ENCODE data around the gene CCDC9. TPM values are rescaled to one million over a fixed set of nuclear protein-coding genes. Genes with fewer than 3 reads are reported as not detected.
"Not testable (repeated sequence)": the region's sequence is repeated elsewhere in the genome, so short reads cannot be mapped to it uniquely, and the experiment has no call there.

CCDC9 gene
- polyA plus RNA-seq, 3 donors = 6.3 to 10.0 (median 7.6) TPM

DNA sequence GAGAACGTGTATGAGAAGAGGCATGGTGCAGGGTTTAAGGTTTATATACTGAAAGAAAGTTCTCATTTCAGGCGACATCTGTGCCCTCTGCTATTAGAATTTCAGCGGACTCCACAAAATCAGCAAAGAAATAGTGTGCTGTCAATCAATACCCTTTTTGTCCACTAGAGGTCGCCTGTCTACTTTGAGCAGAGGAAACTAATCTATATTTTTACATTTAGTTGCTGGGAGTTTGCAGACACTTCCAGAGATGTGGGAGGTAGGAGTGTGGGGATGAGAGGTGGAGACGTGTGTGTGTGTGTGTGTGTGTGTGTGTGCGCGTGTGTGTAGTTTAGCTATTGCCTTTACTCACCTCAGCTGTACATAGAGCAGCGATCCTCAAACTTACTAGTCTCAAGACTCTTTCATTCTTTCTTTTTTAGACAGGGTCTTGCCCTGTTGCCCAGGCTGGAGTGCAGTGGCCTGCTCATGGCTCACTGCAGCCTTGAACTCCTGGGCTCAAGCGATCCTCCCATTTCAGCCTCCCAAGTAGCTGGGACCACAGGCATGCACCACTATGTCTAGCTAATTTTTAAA lies 28.1 kb downstream of the CCDC9 start:
- intact Hi-C loops (cut with micrococcal nuclease) = loop anchor here (1.0 to 10.0 kb wide), 4 partner anchors 107 to 413 kb away; no protein-coding TSS in a partner anchor
- peaks cover 0 to 2% of the 10 kb centered on the region in 2 donors for H3K36me3 Mint-ChIP-seq

GRCh38 chr19:47296036-47296435 lies 39.7 kb downstream of the CCDC9 start:
- peak; percentile 81 for TF ChIP-seq CTCF (IDR thresholded peaks at IDR 0.05)
- peaks cover 0 to 3% (median 0%) of the 10 kb centered on the region in 7 donors for H3K9me3 Mint-ChIP-seq
- Histone ChIP-seq H3K4me3 (replicated peaks in 1 of 3; ENCODE audit: low read depth in 2 of 3, low read length in 3 of 3) (no peak overlapping the region), H4K20me1 (ENCODE audit: insufficient read depth, low read length) (no peaks in the 10 kb centered on the region), H3K9ac (ENCODE audit: insufficient read depth, low read length, poor library complexity, severe bottlenecking) (no peak overlapping the region), H3K27me3 (ENCODE audit: control insufficient read depth in 2 of 2, insufficient read depth in 2 of 2, low read length in 2 of 2) (no peaks in the 10 kb centered on the region), H3K4me1 (ENCODE audit: control insufficient read depth in 1 of 2, insufficient read depth in 2 of 2, low read length in 2 of 2) (peaks cover 12 to 15% of the 10 kb centered on the region in 2 donors), H3K4me2 (replicated peaks; ENCODE audit: extremely low read depth, low read length, poor library complexity, severe bottlenecking) (no peak overlapping the region), H3K9me3 (replicated peaks in 1 of 2; ENCODE audit: control insufficient read depth in 1 of 2, insufficient read depth in 1 of 2, low read length in 2 of 2) (no peaks in the 10 kb centered on the region), H3K36me3 (replicated peaks in 1 of 2; ENCODE audit: control insufficient read depth in 1 of 2, insufficient read depth in 2 of 2, low read length in 2 of 2) (no peaks in the 10 kb centered on the region), H3K27ac (ENCODE audit: low read depth in 1 of 2, low read length in 2 of 2) (no peak overlapping the region), H2AFZ (ENCODE audit: insufficient read depth, low read depth, low read length, poor library complexity, severe bottlenecking) (no peak overlapping the region), H3K79me2 (ENCODE audit: insufficient read depth, low read length) (no peaks in the 10 kb centered on the region)
- intact Hi-C loops (cut with micrococcal nuclease) = loop anchor here (1.0 to 5.0 kb wide), 4 partner anchors 36 to 131 kb away; partner anchors contain the start of genes C5AR2 (in 1 of the 2) and DHX34 (in 1 of the 2)
- H3K4me1 Mint-ChIP-seq = peaks cover 19% of the 10 kb centered on the region
- DNase-seq = peak; percentile 77 to 88 (median 84)
- H3K4me3 Mint-ChIP-seq = peak overlapping the region in 1 of 2 donors; percentile 37
- peak overlapping the region in 2 of 7 donors; percentile 57 to 84 for H3K27ac Mint-ChIP-seq
- H3K36me3 Mint-ChIP-seq = no peaks in the 10 kb centered on the region
- 0% methylated on average over 2 of the region's 12 CpGs for WGBS (ENCODE audit: insufficient coverage)
- H3K27me3 Mint-ChIP-seq (ENCODE audit: low read depth in 3 of 3) = peaks cover 6 to 19% (median 8%) of the 10 kb centered on the region in 3 donors

More for the DNA sequence above, 28.1 kb downstream of the CCDC9 start:
- Histone ChIP-seq H3K36me3 (replicated peaks in 1 of 2; ENCODE audit: control insufficient read depth in 1 of 2, insufficient read depth in 2 of 2, low read length in 2 of 2) (no peaks in the 10 kb centered on the region), H3K4me3 (replicated peaks in 1 of 3; ENCODE audit: low read depth in 2 of 3, low read length in 3 of 3) (no peak overlapping the region), H3K4me2 (replicated peaks; ENCODE audit: extremely low read depth, low read length, poor library complexity, severe bottlenecking) (no peak overlapping the region), H3K4me1 (ENCODE audit: control insufficient read depth in 1 of 2, insufficient read depth in 2 of 2, low read length in 2 of 2) (no peaks in the 10 kb centered on the region), H4K20me1 (ENCODE audit: insufficient read depth, low read length) (no peaks in the 10 kb centered on the region), H2AFZ (ENCODE audit: insufficient read depth, low read depth, low read length, poor library complexity, severe bottlenecking) (no peak overlapping the region), H3K27ac (ENCODE audit: low read depth in 1 of 2, low read length in 2 of 2) (no peak overlapping the region), H3K9ac (ENCODE audit: insufficient read depth, low read length, poor library complexity, severe bottlenecking) (no peak overlapping the region), H3K9me3 (replicated peaks in 1 of 2; ENCODE audit: control insufficient read depth in 1 of 2, insufficient read depth in 1 of 2, low read length in 2 of 2) (no peaks in the 10 kb centered on the region), H3K79me2 (ENCODE audit: insufficient read depth, low read length) (no peaks in the 10 kb centered on the region), H3K27me3 (ENCODE audit: control insufficient read depth in 2 of 2, insufficient read depth in 2 of 2, low read length in 2 of 2) (no peaks in the 10 kb centered on the region)
- peak; percentile 68 for TF ChIP-seq CTCF (IDR thresholded peaks at IDR 0.05)
- Mint-ChIP-seq H3K4me1 (peaks cover 7% of the 10 kb centered on the region), H3K27ac (peak overlapping the region in 1 of 7 donors; percentile 70), H3K4me3 (no peak overlapping the region), H3K9me3 (peaks cover 0 to 3% (median 0%) of the 10 kb centered on the region in 7 donors), H3K27me3 (ENCODE audit: low read depth in 3 of 3) (peaks cover 0 to 3% (median 2%) of the 10 kb centered on the region in 3 donors)
- 10% methylated on average over 2 of the region's 9 CpGs for WGBS (ENCODE audit: insufficient coverage)
- DNase-seq = peak; percentile 47 to 59 (median 52)

- not testable (repeated sequence) for H3K27ac ChIP-seq (ENCODE audit: low read depth in 1 of 2, low read length in 2 of 2)
- WGBS (ENCODE audit: insufficient coverage) = 94% methylated on average over 6 of the region's 14 CpGs
These were observed 44.5 kb downstream of the CCDC9 start for GRCh38 chr19:47300867-47301266.

More at GRCh38 chr19:47300867-47301266, 44.5 kb downstream of the CCDC9 start:
- H3K9ac ChIP-seq (ENCODE audit: insufficient read depth, low read length, poor library complexity, severe bottlenecking); DNase-seq; H3K36me3 Mint-ChIP-seq; H4K20me1 ChIP-seq (ENCODE audit: insufficient read depth, low read length); H3K27me3 ChIP-seq (ENCODE audit: control insufficient read depth in 2 of 2, insufficient read depth in 2 of 2, low read length in 2 of 2); H3K36me3 ChIP-seq (replicated peaks in 1 of 2; ENCODE audit: control insufficient read depth in 1 of 2, insufficient read depth in 2 of 2, low read length in 2 of 2); H3K9me3 Mint-ChIP-seq; H2AFZ ChIP-seq (ENCODE audit: insufficient read depth, low read depth, low read length, poor library complexity, severe bottlenecking); H3K9me3 ChIP-seq (replicated peaks in 1 of 2; ENCODE audit: control insufficient read depth in 1 of 2, insufficient read depth in 1 of 2, low read length in 2 of 2); H3K79me2 ChIP-seq (ENCODE audit: insufficient read depth, low read length); intact Hi-C loops (cut with micrococcal nuclease); H3K4me3 ChIP-seq (replicated peaks in 1 of 3; ENCODE audit: low read depth in 2 of 3, low read length in 3 of 3); H3K4me2 ChIP-seq (replicated peaks; ENCODE audit: extremely low read depth, low read length, poor library complexity, severe bottlenecking): not testable (repeated sequence)
- Mint-ChIP-seq H3K4me1 (peaks cover 42% of the 10 kb centered on the region), H3K27ac (peak overlapping the region in 3 of 7 donors; percentile 8 to 64 (median 54)), H3K4me3 (peak overlapping the region in 1 of 2 donors; percentile 26), H3K27me3 (ENCODE audit: low read depth in 3 of 3) (peaks cover 9 to 31% (median 20%) of the 10 kb centered on the region in 3 donors)
- peaks cover 24 to 47% of the 10 kb centered on the region in 2 donors for H3K4me1 ChIP-seq (ENCODE audit: control insufficient read depth in 1 of 2, insufficient read depth in 2 of 2, low read length in 2 of 2)
